Measurements from ENCODE around the gene LALBA. TPM values are rescaled to one million over a fixed set of nuclear protein-coding genes. Genes with fewer than 3 reads are reported as not detected.
"Not testable (repeated sequence)": the region's sequence is repeated elsewhere in the genome, so short reads cannot be mapped to it uniquely, and the experiment has no call there.

Gene LALBA
- not detected for polyA plus RNA-seq (ENCODE audit: insufficient read length in 12 of 12)
- long read RNA-seq, donor 1, result 0 reads
- long read RNA-seq, donor 2, result 0 reads
- long read RNA-seq, donor 3, result 0 reads
- long read RNA-seq, donor 4, result 0 reads
- long read RNA-seq, donor 5, result 0 reads
- long read RNA-seq, donor 6, result 0 reads
- long read RNA-seq, donor 7, result 0 reads
- long read RNA-seq, donor 8, result 0 reads
- long read RNA-seq, donor 9, result 0 reads
- long read RNA-seq, donor 10, result 0 reads
- long read RNA-seq, donor 11, result 0 reads

GRCh38 chr12:48569946-48570345, at the start of gene LALBA:
TSS of gene LALBA (minus strand) at chr12:48570046. CDS start at chr12:48570020, 26 bp downstream.
- no peak for DNase-seq

DNA sequence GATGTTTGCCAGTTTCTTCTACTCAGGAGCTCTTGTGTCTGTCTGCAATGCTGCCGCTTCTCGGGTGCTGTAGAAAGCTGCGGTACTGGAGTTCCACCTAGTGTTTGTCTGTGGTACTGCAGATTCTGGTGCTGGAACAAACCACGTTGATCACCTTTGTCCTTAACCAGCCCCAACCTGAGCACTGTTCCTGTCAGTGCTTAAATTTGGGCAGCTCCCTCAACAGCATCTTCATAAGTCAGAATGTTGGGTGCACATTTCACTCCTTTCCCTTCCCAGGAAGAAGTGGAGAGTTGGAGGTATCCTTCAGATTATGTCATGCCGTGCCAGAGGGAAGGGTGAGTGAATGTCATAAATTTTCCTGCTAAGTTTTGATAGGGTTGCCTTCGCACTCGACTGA, 48.7 kb upstream of the LALBA start:
- peak; percentile 77 for DNase-seq

GRCh38 chr12:48615681-48616080, 45.8 kb upstream of the LALBA start:
- no peak for DNase-seq

- no peak for DNase-seq
Measured at GRCh38 chr12:48613321-48613720, 43.5 kb upstream of the LALBA start.

DNA sequence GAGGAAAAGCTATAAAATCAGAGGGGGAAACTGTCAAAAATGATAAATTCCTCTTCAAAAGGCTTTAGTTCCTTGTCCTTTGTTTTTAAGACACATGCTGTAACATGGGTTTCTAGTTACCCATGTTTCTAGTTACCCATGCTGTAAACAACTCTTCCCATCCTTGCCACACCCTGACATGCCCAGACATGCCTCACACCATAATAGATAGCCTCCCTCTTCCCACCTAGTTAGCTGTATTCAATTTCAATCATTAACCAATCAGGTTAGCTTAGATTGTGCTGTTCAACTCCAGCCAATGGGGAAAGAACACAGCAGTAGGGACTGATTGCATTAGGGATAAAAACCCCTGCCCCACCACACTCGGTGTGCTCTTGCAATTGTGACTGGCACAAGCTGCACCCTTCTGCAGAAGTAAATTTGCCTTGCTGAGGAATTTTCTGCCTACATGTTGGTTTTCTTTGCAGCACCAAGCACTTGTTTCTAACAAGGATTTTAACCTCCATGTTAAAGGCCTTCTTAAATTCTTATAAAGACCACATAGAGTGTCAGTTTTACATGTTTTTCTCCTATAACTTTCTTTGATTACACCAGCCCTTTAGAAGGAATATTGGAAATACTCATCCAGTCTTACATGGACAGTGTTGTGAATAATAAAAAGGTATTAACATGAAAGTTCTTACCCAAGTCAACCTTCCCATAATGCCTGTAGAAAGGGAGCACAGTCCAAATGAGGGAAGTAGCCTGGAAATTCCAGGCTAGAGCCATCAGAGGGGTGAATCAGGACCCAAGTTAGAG, 32.5 kb upstream of the LALBA start:
- no peak for DNase-seq

GRCh38 chr12:48601013-48601756, 31.3 kb upstream of the LALBA start:
- DNase-seq, result no peak

DNA sequence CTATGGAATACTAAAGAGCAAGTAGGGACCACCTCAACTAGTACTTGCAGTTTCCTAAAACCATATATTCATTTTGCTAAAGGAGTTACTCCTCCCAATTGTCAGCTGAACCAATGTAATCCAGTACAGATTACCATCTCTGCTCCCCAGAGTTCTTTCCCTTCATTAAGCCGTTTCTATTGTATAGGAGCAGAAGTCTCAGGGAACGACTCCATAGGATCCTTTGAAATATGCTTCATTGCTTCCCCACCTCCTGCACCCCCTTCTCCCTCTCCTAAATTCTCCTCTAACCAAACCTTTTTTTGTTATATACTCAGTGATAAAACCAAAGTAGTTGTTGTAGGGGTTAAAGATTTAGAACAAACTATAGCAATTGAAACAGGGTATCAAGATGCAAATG, 30.7 kb upstream of the LALBA start:
- no peak for DNase-seq

DNA sequence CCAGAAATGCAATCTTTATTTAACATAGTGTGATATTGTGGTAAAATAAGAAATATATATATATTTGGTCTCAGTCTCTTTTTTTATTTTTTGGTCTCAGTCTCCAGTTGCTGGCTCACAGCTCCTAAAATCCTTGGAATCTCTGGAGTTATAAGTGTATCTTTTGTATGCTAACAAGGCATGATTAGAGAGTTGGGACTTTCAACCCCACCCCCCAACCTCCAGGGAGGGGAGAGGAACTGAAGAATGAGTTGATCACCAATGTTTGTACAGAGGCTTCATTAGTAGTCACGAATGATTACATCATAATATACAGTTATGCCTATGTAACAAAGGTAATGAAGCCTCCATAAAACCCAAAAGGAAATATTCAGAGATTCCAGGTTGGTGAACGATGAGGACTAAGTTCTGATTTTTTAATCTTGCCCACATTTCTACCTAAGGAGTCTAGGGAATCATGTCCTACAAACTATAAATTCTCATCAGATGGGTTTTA, 22.8 kb upstream of the LALBA start:
- DNase-seq, result no peak

DNA sequence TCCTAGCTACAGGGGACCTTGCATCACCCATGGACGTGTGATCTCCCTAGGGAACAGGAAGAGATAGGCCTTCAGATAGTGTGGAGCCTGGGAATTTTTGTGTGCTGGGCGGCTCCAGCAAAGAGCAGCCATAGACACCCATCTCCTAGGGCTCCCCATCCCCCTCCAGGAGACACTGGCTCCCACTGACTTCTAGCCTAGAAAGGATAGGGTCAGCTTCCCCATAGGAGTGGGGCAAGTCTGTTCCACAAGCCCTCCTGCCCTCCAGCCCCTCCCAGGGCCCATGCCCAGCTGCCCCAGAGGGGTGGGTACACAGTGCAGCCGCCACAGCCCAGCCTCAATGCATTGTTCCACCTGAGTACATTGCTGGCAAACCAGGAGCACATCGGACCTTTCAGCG, 16.5 kb upstream of the LALBA start:
- no peak for DNase-seq

- DNase-seq, result no peak
Measured at GRCh38 chr12:48583728-48584127, 13.9 kb upstream of the LALBA start.

DNA sequence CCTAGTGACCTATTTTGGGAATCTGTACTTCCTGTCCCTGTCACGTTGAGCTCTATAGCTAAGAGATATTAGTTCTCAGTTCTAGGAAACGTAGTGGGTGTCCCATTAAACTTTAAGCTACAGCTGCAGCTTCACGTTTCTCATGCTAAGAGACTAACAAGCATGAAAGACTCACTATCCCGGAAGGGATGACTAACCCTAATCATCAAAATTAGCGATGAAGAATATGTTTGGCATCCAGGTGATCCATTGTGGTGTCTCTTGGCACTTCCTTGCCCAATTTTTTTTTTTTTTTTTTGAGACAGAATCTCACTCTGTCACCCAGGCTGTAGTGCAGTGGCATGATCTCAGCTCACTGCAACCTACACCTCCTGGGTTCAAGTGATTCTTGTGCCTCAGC, 11.0 kb upstream of the LALBA start:
- no peak for DNase-seq

GRCh38 chr12:48572326-48572725, 2.5 kb upstream of the LALBA start:
- peak; percentile 4 for DNase-seq

DNA sequence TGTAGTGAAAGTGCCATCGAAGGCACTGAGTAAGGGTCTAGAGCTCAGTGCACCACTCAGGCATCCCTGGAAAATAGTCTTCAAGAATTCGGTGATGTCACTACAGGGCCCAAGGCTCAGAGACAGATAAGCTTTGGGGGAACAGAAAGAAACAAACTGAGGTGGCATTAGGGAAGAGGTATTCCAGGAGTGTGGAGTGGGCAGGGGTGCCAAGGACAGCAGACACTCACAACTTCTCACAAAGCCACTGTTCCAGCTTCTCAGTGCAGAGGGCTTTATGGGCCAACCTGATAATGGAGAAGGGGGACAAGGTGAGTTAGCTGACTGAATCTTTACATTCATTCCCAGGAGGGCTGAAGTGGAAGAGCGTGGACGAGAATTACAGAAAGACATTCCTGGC, 2.1 kb downstream of the LALBA start:
- no peak for DNase-seq

DNA sequence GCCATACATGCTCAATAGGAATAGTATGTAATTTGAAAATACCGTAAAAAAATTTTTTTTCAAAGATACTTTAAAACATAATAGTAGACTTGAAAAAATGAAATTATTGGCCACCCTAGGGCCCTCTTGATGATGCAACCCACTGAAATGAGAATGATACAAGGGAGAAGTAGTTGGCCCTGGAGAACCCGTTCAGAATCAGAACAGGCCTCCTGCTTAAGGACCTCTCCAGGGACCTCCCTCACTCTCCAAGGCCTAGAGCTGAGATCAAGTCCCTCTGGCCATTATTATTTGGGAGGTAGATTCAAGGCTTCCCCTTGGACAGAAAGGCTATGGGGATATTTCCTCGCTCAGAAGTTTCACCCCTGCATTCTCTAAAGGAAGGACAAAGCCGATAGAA, 11.9 kb downstream of the LALBA start:
- no peak for DNase-seq

- no peak for DNase-seq
Measured at GRCh38 chr12:48556631-48557030, 13.2 kb downstream of the LALBA start.

- DNase-seq, result not testable (repeated sequence)
Measured at GRCh38 chr12:48553666-48554343, 16.0 kb downstream of the LALBA start.

- DNase-seq, result not testable (repeated sequence)
Measured at GRCh38 chr12:48551636-48552035, 18.2 kb downstream of the LALBA start.

DNA sequence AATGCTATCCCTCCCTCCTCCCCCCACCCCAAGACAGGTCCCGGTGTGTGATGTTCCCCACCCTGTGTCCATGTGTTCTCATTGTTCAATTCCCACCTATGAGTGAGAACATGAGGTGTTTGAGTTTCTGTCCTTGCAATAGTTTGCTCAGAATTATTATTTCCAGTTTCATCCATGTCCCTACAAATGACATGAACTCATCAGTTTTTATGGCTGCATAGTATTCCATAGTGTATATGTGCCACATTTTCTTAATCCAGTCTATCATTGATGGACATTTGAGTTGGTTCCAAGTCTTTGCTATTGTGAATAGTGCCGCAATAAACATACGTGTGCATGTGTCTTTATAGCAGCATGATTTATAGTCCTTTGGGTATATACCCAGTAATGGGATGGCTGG, 22.8 kb downstream of the LALBA start:
- DNase-seq, result not testable (repeated sequence)

DNA sequence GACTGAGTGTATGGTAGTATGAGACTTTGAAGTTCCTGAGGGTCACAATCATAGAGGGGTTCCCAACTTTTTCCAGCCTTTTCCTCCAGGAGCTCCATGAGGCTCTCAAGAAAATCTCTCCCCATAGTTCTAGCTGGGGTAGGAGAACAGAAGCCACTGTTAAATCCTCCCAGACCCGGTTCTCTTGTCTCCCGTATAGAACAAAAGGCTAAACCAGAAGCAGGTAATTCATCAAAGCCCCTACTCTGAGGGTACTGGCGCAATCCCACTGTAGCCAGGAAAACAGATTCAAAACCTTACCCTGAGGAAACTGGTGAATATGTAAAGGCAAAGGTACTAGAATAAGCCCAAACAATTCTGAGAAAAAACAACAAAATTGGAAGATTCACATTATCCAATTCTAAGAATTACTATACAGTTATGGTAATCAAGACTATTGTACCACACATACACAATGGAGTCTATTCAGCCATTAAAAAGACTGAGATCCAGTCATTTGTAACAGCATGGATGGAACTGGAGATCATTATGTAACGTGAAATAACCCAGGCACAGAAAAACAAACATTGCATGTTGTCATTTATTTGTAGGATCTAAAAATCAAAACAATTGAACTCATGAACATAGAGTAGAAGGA, 23.9 kb downstream of the LALBA start:
- DNase-seq, result no peak

DNA sequence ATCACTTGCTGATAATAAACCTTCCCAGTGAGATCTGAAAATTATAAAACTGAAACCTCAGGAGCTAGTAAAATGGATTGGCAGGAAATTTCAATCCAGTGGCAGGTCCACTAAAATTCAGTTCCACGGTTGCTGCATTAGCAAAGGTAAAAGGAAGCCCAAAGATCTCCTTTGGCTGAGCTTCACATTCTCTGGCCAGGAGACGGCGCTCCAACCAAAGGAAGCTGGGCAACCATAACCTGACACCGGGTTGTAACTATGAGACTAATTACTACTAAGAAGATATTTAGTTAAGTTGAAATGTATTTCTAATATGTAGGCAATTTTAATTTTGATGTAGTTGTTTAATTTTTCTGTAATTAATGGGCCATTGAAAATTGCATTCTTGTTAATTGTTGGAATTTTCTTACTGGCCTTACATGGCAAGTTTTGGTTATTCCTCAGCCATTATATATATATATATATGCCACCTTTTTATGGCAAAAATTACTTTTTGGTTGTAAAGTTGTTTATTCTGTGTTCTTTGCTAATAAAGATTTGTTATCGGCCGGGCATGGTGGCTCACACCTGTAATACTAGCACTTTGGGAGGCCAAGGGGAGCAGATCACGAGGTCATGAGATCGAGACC, 27.4 kb downstream of the LALBA start:
- no peak for DNase-seq

GRCh38 chr12:48536602-48537001, 33.2 kb downstream of the LALBA start:
- no peak for DNase-seq
